IMR-90 (cell line): ENCODE measurements around the gene PRKACG. TPM values are rescaled to one million over a fixed set of nuclear protein-coding genes. Genes with fewer than 3 reads are reported as not detected.

Experiments used
- ATAC-seq: fragments of 200-7000 bp; cut with Tn5 transposase; 2 replicates; pipeline ENCODE4 v1.9.1; 2020; ENCODE audit warnings: low read depth, mild to moderate bottlenecking, moderate library complexity
- BruUV-seq: library from RNA; stranded (reverse); fragments of 400-500 nt; replicated peaks from 2 replicates; lab custom pipeline; 2021; lab: Mats Ljungman, UMichigan
- CTCF ChIA-PET: fragments of 300-600 bp; formaldehyde crosslinking; extraction: SDS; loops from one replicate; lab custom pipeline; 2021; ENCODE audit warnings: antibody characterized with exemption; lab: Yijun Ruan, JAX
- POLR2A ChIA-PET: fragments of 300-600 bp; sonication (Branson Sonifier 250); formaldehyde crosslinking; loops from one replicate; lab custom pipeline; 2022; ENCODE audit warnings: antibody characterized with exemption; ENCODE audit not compliant: unreplicated experiment; lab: Charles Lee
- DNase-seq: peaks from one replicate; pipeline ENCODE4 v3.0.0; 2013
- H2AFZ ChIP-seq: replicated peaks from 2 replicates; pipeline ENCODE3; 2013; ENCODE audit warnings: low read length, mild to moderate bottlenecking; ENCODE audit not compliant: poor library complexity
- H2AK5ac ChIP-seq: 2 replicates; pipeline ENCODE4 v1.6.1; 2013; ENCODE audit warnings: low read depth, low read length, inconsistent platforms
- H2AK9ac ChIP-seq: replicated peaks from 2 replicates; pipeline ENCODE3; 2013; ENCODE audit warnings: mild to moderate bottlenecking, low read depth, low read length, moderate library complexity; ENCODE audit not compliant: poor library complexity
- H2BK120ac ChIP-seq: 2 replicates; pipeline ENCODE4 v1.6.1; 2013; ENCODE audit warnings: low read depth, low read length, inconsistent platforms
- H2BK15ac ChIP-seq: 3 replicates; pipeline ENCODE4 v1.6.1; 2013; ENCODE audit warnings: low read depth, low read length, inconsistent platforms
- H2BK20ac ChIP-seq: 2 replicates; pipeline ENCODE4 v1.6.1; 2013; ENCODE audit warnings: low read depth, mild to moderate bottlenecking, inconsistent platforms, low read length, moderate library complexity
- H2BK5ac ChIP-seq: 2 replicates; pipeline ENCODE4 v1.6.1; 2013; ENCODE audit warnings: mild to moderate bottlenecking, low read depth, low read length, inconsistent platforms; ENCODE audit not compliant: poor library complexity, severe bottlenecking
- H3K14ac ChIP-seq: replicated peaks from 2 replicates; pipeline ENCODE4 v1.6.1; 2013; ENCODE audit warnings: low read depth, low read length, inconsistent platforms
- H3K18ac ChIP-seq: 2 replicates; pipeline ENCODE4 v1.6.1; 2013; ENCODE audit warnings: low read depth, low read length, control low read depth
- H3K23ac ChIP-seq: 2 replicates; pipeline ENCODE4 v1.6.1; 2013; ENCODE audit warnings: low read depth, low read length, inconsistent platforms
- H3K27ac ChIP-seq: 2 replicates; pipeline ENCODE4 v1.5.1; 2013; ENCODE audit warnings: mild to moderate bottlenecking, control low read depth, low read length; ENCODE audit not compliant: insufficient read depth
- H3K27me3 ChIP-seq: 2 replicates; pipeline ENCODE4 v1.6.1; 2013; ENCODE audit warnings: low read length; ENCODE audit not compliant: control insufficient read depth, insufficient read depth
- H3K36me3 ChIP-seq: 2 replicates; pipeline ENCODE4 v1.6.1; 2013; ENCODE audit warnings: low read length, mixed read lengths; ENCODE audit not compliant: control insufficient read depth, insufficient read depth
- H3K4ac ChIP-seq: 2 replicates; pipeline ENCODE4 v1.6.1; 2013; ENCODE audit warnings: low read depth, low read length, inconsistent platforms
- H3K4me1 ChIP-seq: 2 replicates; pipeline ENCODE4 v1.6.1; 2013; ENCODE audit warnings: low read length, mixed read lengths; ENCODE audit not compliant: control insufficient read depth, insufficient read depth
- H3K4me2 ChIP-seq: 2 replicates; pipeline ENCODE4 v1.6.1; 2013; ENCODE audit warnings: low read depth, mild to moderate bottlenecking, control low read depth, low read length, moderate library complexity
- H3K4me3 ChIP-seq: 2 replicates; pipeline ENCODE4 v1.5.1; 2013; ENCODE audit warnings: low read depth, mild to moderate bottlenecking, control low read depth, low read length, moderate library complexity; ENCODE audit not compliant: insufficient read depth
- H3K56ac ChIP-seq: 2 replicates; pipeline ENCODE4 v1.6.1; 2013; ENCODE audit warnings: low read length, inconsistent platforms; ENCODE audit not compliant: insufficient read depth; ENCODE audit errors: extremely low read depth
- H3K79me1 ChIP-seq, 2 experiments: 2 replicates each; pipeline ENCODE4 v1.6.1; 2013; ENCODE audit warnings: low read length in 2 of 2, inconsistent platforms in 1 of 2, low read depth in 1 of 2
- H3K9ac ChIP-seq: 2 replicates; pipeline ENCODE4 v1.6.1; 2013; ENCODE audit warnings: low read depth, low read length, control low read depth
- H3K9me1 ChIP-seq: 2 replicates; pipeline ENCODE4 v1.6.1; 2013; ENCODE audit warnings: low read length, inconsistent platforms; ENCODE audit not compliant: insufficient read depth
- H3K9me3 ChIP-seq: 2 replicates; pipeline ENCODE4 v1.6.1; 2013; ENCODE audit warnings: low read length; ENCODE audit not compliant: control insufficient read depth, insufficient read depth
- H4K20me1 ChIP-seq: 2 replicates; pipeline ENCODE4 v1.6.1; 2013; ENCODE audit warnings: low read length, inconsistent platforms; ENCODE audit not compliant: insufficient read depth
- H4K5ac ChIP-seq: 2 replicates; pipeline ENCODE4 v1.6.1; 2013; ENCODE audit warnings: mild to moderate bottlenecking, low read depth, low read length, control low read depth
- H4K8ac ChIP-seq, 2 experiments: 2 replicates each; pipeline ENCODE4 v1.6.1; 2013; ENCODE audit warnings: low read depth in 2 of 2, low read length in 2 of 2, control low read depth in 1 of 2, inconsistent platforms in 1 of 2
- H4K91ac ChIP-seq: 2 replicates; pipeline ENCODE4 v1.6.1; 2013; ENCODE audit warnings: low read depth, low read length, inconsistent platforms; ENCODE audit not compliant: insufficient read depth
- BHLHE40 ChIP-seq: fragments of 150-350 bp; IDR thresholded peaks from 2 replicates; pipeline ENCODE4 v1.6.1; 2016; ENCODE audit warnings: mild to moderate bottlenecking, low read depth, low read length
- CEBPB ChIP-seq: IDR thresholded peaks from 2 replicates; pipeline ENCODE4 v1.6.1; 2012; ENCODE audit warnings: low read depth, low read length, improper control_type of control experiment
- CHD1 ChIP-seq: IDR thresholded peaks from 2 replicates; pipeline ENCODE4 v1.6.1; 2012; ENCODE audit warnings: low read depth, low read length, improper control_type of control experiment
- FOS ChIP-seq: fragments of 150-350 bp; IDR thresholded peaks from 2 replicates; pipeline ENCODE4 v1.6.1; 2016; ENCODE audit warnings: low read depth, low read length
- MAZ ChIP-seq: IDR thresholded peaks from 2 replicates; pipeline ENCODE4 v1.6.1; 2012; ENCODE audit warnings: low read depth, mild to moderate bottlenecking, low read length, improper control_type of control experiment, moderate library complexity, borderline replicate concordance
- MXI1 ChIP-seq: IDR thresholded peaks from 2 replicates; pipeline ENCODE4 v1.6.1; 2012; ENCODE audit warnings: low read depth, mild to moderate bottlenecking, low read length, moderate library complexity, borderline replicate concordance
- NFE2L2 ChIP-seq: fragments of 150-350 bp; IDR thresholded peaks from 2 replicates; pipeline ENCODE4 v1.6.1; 2016; ENCODE audit warnings: low read depth, mild to moderate bottlenecking, low read length
- RAD21 ChIP-seq: IDR thresholded peaks from 2 replicates; pipeline ENCODE4 v1.6.1; 2012; ENCODE audit warnings: low read length, improper control_type of control experiment
- RFX5 ChIP-seq: IDR thresholded peaks from 2 replicates; pipeline ENCODE4 v1.8.0; 2012; ENCODE audit warnings: low read depth, mild to moderate bottlenecking, low read length, moderate library complexity
- WGBS, 2 experiments: methylation state at CpG; one replicate each; pipeline versions ENCODE4 v1.1.5 to v1.1.7; 2013; ENCODE audit warnings: missing lambda C conversion rate in 2 of 2; ENCODE audit not compliant: insufficient read length in 1 of 2; ENCODE audit errors: extremely low coverage in 2 of 2; 5-methylcytosine and 5-hydroxymethylcytosine counted together
- dilution Hi-C: fragments of 300-500 bp; cut with HindIII; formaldehyde crosslinking; loops from one replicate; pipeline ENCODE4 v1.14.3; 2018; ENCODE audit warnings: low sequenced_read_pairs; ENCODE audit not compliant: unreplicated experiment
- in situ Hi-C: fragments of 300-500 bp; cut with MboI; formaldehyde crosslinking; loops from 3 replicates; pipeline ENCODE4 v1.14.3; 2019; ENCODE audit warnings: low sequenced_read_pairs, inconsistent platforms, mixed read lengths
- intact Hi-C: fragments of 100-400 bp; cut with micrococcal nuclease; formaldehyde crosslinking; loops from 2 replicates; pipeline ENCODE4 v1.10.0; 2022
- polyA plus RNA-seq, 3 experiments: library from polyadenylated mRNA; depleted of rRNA; stranded (reverse); fragments of >200 nt; gene quantifications; 2 replicates each; pipeline ENCODE4 v1.2.3, GENCODE V29; 2012; ENCODE audit warnings: low replicate concordance in 1 of 3
- total RNA-seq: library from RNA; depleted of rRNA; stranded (reverse); fragments of >200 nt; gene quantifications from 2 replicates; pipeline ENCODE4 v1.2.3, GENCODE V29; 2012
- TF ChIP-seq, protein P1 (sequence below): fragments of 150-350 bp; IDR thresholded peaks from 2 replicates; pipeline ENCODE4 v1.6.1; 2017; ENCODE audit warnings: mild to moderate bottlenecking, antibody characterized with exemption, low read length, low read depth
- TF ChIP-seq, protein P2 (sequence below): fragments of 150-350 bp; IDR thresholded peaks from 2 replicates; pipeline ENCODE4 v1.6.1; 2016; ENCODE audit warnings: low read depth, mild to moderate bottlenecking, low read length, moderate library complexity, borderline replicate concordance
- TF ChIP-seq, protein P3 (sequence below): conservative IDR thresholded peaks from 2 replicates; pipeline ENCODE4 v1.5.1; 2012; ENCODE audit warnings: mild to moderate bottlenecking, low read depth, low read length, improper control_type of control experiment

PRKACG gene
- total and polyA plus RNA-seq, 2 of the 4 experiments (the other 2 are of a cell fraction): not detected

DNA sequence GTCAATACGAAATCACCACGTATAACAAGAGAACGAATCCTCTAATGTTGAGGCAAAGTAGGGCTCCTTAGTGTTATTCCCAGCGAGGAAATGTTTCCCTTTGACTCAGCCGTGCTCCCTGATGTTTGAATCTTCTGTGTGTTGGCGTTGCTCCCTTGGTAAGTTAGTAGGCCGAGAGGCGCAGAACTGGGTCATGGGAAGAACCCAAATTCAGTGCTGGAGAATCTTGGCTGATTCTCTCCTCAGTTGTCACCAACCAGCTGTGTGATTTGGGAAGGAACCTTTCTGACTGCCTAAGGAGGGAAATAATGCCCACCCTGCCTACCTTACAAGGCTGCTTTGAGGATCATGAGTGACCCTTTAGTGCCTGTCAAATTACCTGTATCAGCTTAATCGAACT, 22.5 kb downstream of the PRKACG start:
- Histone ChIP-seq H3K23ac (no peak overlapping the region), H2BK20ac (no peak overlapping the region), H3K27ac (no peak overlapping the region), H3K18ac (no peak overlapping the region), H4K8ac (no peak overlapping the region), H4K20me1 (no peaks in the 10 kb centered on the region), H3K79me1 (no peaks in the 10 kb centered on the region), H3K56ac (no peak overlapping the region), H4K5ac (no peak overlapping the region), H3K4me2 (no peak overlapping the region), H4K91ac (no peak overlapping the region), H3K9me1 (no peaks in the 10 kb centered on the region), H3K9ac (no peak overlapping the region), H2BK5ac (no peak overlapping the region), H2BK120ac (no peak overlapping the region), H2AK9ac (no peak overlapping the region), H3K4me1 (no peaks in the 10 kb centered on the region), H3K4me3 (no peak overlapping the region), H3K9me3 (no peaks in the 10 kb centered on the region), H2BK15ac (no peak overlapping the region), H3K36me3 (no peaks in the 10 kb centered on the region), H3K14ac (no peak overlapping the region), H3K4ac (no peak overlapping the region), H2AFZ (peak overlapping the region; percentile 56), H2AK5ac (no peak overlapping the region), H3K27me3 (no peaks in the 10 kb centered on the region)
- CTCF ChIA-PET: no interaction called here
- POLR2A ChIA-PET: no interaction called here
- in situ Hi-C loops (no loop called here), dilution Hi-C loops (no loop called here), intact Hi-C loops (loop anchor here (10.0 kb wide), 1 partner anchor 647 kb away; no protein-coding TSS in a partner anchor)
- no TSS peak for BruUV-seq
- WGBS, 2 experiments: 57% methylated on average over 1 of the region's 9 CpGs; no CpG with 5 or more reads in 1 of the 2 experiments
- TF ChIP-seq RAD21 (no peak), BHLHE40 (no peak), NFE2L2 (no peak), CEBPB (no peak), CHD1 (no peak), MAZ (no peak), MXI1 (no peak), RFX5 (no peak), FOS (no peak)
- TF ChIP-seq, protein P1, sequence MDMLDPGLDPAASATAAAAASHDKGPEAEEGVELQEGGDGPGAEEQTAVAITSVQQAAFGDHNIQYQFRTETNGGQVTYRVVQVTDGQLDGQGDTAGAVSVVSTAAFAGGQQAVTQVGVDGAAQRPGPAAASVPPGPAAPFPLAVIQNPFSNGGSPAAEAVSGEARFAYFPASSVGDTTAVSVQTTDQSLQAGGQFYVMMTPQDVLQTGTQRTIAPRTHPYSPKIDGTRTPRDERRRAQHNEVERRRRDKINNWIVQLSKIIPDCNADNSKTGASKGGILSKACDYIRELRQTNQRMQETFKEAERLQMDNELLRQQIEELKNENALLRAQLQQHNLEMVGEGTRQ: no peak
- TF ChIP-seq, protein P2, sequence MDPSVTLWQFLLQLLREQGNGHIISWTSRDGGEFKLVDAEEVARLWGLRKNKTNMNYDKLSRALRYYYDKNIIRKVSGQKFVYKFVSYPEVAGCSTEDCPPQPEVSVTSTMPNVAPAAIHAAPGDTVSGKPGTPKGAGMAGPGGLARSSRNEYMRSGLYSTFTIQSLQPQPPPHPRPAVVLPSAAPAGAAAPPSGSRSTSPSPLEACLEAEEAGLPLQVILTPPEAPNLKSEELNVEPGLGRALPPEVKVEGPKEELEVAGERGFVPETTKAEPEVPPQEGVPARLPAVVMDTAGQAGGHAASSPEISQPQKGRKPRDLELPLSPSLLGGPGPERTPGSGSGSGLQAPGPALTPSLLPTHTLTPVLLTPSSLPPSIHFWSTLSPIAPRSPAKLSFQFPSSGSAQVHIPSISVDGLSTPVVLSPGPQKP: no peak
- TF ChIP-seq, protein P3, sequence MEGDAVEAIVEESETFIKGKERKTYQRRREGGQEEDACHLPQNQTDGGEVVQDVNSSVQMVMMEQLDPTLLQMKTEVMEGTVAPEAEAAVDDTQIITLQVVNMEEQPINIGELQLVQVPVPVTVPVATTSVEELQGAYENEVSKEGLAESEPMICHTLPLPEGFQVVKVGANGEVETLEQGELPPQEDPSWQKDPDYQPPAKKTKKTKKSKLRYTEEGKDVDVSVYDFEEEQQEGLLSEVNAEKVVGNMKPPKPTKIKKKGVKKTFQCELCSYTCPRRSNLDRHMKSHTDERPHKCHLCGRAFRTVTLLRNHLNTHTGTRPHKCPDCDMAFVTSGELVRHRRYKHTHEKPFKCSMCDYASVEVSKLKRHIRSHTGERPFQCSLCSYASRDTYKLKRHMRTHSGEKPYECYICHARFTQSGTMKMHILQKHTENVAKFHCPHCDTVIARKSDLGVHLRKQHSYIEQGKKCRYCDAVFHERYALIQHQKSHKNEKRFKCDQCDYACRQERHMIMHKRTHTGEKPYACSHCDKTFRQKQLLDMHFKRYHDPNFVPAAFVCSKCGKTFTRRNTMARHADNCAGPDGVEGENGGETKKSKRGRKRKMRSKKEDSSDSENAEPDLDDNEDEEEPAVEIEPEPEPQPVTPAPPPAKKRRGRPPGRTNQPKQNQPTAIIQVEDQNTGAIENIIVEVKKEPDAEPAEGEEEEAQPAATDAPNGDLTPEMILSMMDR: no peak
- ATAC-seq (no peak), DNase-seq (no peak)
